KMS-11 (cell line): Measurements from ENCODE around the gene ACVR1B.

Experiments used
- H2AFZ ChIP-seq: fragments of 200-600 bp; sonication (generic); 2 replicates; pipeline ENCODE4 v1.6.1; 2016; ENCODE audit warnings: antibody characterized with exemption, mixed run types, low read depth
- H3K27ac ChIP-seq: fragments of 200-600 bp; sonication (generic); 2 replicates; pipeline ENCODE4 v1.6.1; 2016; ENCODE audit warnings: mild to moderate bottlenecking, mixed run types
- H3K27me3 ChIP-seq: fragments of 200-600 bp; sonication (generic); 2 replicates; pipeline ENCODE4 v1.6.1; 2017; ENCODE audit warnings: mild to moderate bottlenecking, low read depth, mixed run types, moderate library complexity; ENCODE audit not compliant: insufficient read depth
- H3K36me3 ChIP-seq: fragments of 200-600 bp; sonication (generic); 2 replicates; pipeline ENCODE4 v1.6.1; 2017; ENCODE audit warnings: mild to moderate bottlenecking, mixed run types; ENCODE audit not compliant: insufficient read depth
- H3K4me1 ChIP-seq: fragments of 200-600 bp; sonication (generic); 2 replicates; pipeline ENCODE4 v1.6.1; 2016; ENCODE audit warnings: mild to moderate bottlenecking, low read depth, mixed run types; ENCODE audit not compliant: poor library complexity, severe bottlenecking
- H3K4me2 ChIP-seq: fragments of 200-600 bp; sonication (generic); 2 replicates; pipeline ENCODE4 v1.7.0; 2016; ENCODE audit warnings: mild to moderate bottlenecking, mixed run types
- H3K4me3 ChIP-seq: fragments of 200-600 bp; sonication (generic); IDR thresholded peaks from 2 replicates; pipeline ENCODE4 v1.6.1; 2017; ENCODE audit warnings: low read depth, low read length, mixed read lengths; ENCODE audit not compliant: insufficient read depth
- H3K79me2 ChIP-seq: fragments of 200-600 bp; sonication (generic); 2 replicates; pipeline ENCODE4 v1.6.1; 2016; ENCODE audit warnings: low read depth, mixed run types; ENCODE audit not compliant: insufficient read depth
- H3K9ac ChIP-seq: fragments of 200-600 bp; sonication (generic); 2 replicates; pipeline ENCODE4 v1.6.1; 2016; ENCODE audit warnings: mild to moderate bottlenecking, mixed run types
- H4K20me1 ChIP-seq: fragments of 200-600 bp; sonication (generic); 2 replicates; pipeline ENCODE4 v1.6.1; 2016; ENCODE audit warnings: mild to moderate bottlenecking, mixed run types; ENCODE audit not compliant: insufficient read depth
- TF ChIP-seq, protein P1 (sequence below): fragments of 200-600 bp; sonication (generic); conservative IDR thresholded peaks from 2 replicates; pipeline ENCODE4 v1.6.1; 2017; ENCODE audit warnings: low read depth, mild to moderate bottlenecking, antibody characterized with exemption, low read length, moderate library complexity, mixed read lengths

The ACVR1B gene

GRCh38 chr12:51906430-51907082, 44.9 kb upstream of the ACVR1B start:
- H3K9ac ChIP-seq, result no peak overlapping the region
- H3K4me2 ChIP-seq, result no peak overlapping the region

GRCh38 chr12:51907083-51907855, 44.2 kb upstream of the ACVR1B start, which contains the start of gene ACVRL1:
ACVRL1 (plus strand) TSS chr12:51907504; CDS start chr12:51912475, 4,971 bp downstream.
- Histone ChIP-seq H3K79me2 (no peaks in the 10 kb centered on the region), H3K27ac (no peak within 1 kb of the TSS), H3K27me3 (no peaks in the 10 kb centered on the region), H2AFZ (no peak within 1 kb of the TSS), H3K36me3 (no peaks in the 10 kb centered on the region), H3K4me1 (no peaks in the 10 kb centered on the region), H3K9ac (no peak within 1 kb of the TSS), H3K4me2 (no peak within 1 kb of the TSS), H4K20me1 (no peaks in the 10 kb centered on the region), H3K4me3 (no peak within 1 kb of the TSS)
- TF ChIP-seq, protein P1, sequence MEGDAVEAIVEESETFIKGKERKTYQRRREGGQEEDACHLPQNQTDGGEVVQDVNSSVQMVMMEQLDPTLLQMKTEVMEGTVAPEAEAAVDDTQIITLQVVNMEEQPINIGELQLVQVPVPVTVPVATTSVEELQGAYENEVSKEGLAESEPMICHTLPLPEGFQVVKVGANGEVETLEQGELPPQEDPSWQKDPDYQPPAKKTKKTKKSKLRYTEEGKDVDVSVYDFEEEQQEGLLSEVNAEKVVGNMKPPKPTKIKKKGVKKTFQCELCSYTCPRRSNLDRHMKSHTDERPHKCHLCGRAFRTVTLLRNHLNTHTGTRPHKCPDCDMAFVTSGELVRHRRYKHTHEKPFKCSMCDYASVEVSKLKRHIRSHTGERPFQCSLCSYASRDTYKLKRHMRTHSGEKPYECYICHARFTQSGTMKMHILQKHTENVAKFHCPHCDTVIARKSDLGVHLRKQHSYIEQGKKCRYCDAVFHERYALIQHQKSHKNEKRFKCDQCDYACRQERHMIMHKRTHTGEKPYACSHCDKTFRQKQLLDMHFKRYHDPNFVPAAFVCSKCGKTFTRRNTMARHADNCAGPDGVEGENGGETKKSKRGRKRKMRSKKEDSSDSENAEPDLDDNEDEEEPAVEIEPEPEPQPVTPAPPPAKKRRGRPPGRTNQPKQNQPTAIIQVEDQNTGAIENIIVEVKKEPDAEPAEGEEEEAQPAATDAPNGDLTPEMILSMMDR, result no peak

More at GRCh38 chr12:51906430-51907082, 44.9 kb upstream of the ACVR1B start:
- Histone ChIP-seq H3K27me3 (no peaks in the 10 kb centered on the region), H4K20me1 (no peaks in the 10 kb centered on the region), H3K27ac (no peak overlapping the region), H3K4me1 (no peaks in the 10 kb centered on the region), H3K36me3 (no peaks in the 10 kb centered on the region), H2AFZ (no peak overlapping the region), H3K4me3 (no peak overlapping the region), H3K79me2 (no peaks in the 10 kb centered on the region)
- TF ChIP-seq, protein P1, result no peak

DNA sequence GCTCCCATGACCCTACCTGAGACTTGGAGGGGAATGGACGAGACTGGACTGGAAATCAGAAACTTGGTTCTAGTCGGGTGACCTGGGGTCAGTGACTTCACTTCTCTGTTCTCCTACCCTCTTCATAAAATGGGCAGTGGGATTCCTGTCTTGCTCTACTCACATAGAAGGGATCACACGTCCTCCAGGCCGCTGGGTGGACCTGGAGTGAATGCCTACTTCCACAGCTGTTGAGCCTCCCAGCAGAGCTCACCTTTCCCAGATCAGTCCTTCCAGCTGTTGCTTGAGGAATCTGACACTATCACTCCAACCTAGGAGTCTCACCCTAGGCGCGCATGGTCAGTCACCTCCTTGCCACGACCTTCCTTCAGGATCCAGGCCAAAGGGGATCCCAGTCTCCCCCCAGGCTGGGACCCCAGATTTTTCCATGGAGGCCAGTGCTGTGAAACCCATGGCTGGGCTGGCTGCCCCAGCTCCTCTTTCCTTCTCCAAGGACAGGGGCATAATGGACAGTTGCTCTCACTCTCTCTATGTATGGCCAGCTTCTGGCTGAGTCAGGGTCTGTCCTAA, 43.6 kb upstream of the ACVR1B start:
- no peak overlapping the region for H3K4me3 ChIP-seq
- no peak overlapping the region for H3K4me2 ChIP-seq
- H3K36me3 ChIP-seq, result no peaks in the 10 kb centered on the region
- no peak overlapping the region for H2AFZ ChIP-seq
- TF ChIP-seq, protein P1, result no peak
- no peaks in the 10 kb centered on the region for H4K20me1 ChIP-seq
- no peak overlapping the region for H3K9ac ChIP-seq
- no peaks in the 10 kb centered on the region for H3K4me1 ChIP-seq
- no peak overlapping the region for H3K27ac ChIP-seq
- no peaks in the 10 kb centered on the region for H3K27me3 ChIP-seq
- H3K79me2 ChIP-seq, result no peaks in the 10 kb centered on the region

DNA sequence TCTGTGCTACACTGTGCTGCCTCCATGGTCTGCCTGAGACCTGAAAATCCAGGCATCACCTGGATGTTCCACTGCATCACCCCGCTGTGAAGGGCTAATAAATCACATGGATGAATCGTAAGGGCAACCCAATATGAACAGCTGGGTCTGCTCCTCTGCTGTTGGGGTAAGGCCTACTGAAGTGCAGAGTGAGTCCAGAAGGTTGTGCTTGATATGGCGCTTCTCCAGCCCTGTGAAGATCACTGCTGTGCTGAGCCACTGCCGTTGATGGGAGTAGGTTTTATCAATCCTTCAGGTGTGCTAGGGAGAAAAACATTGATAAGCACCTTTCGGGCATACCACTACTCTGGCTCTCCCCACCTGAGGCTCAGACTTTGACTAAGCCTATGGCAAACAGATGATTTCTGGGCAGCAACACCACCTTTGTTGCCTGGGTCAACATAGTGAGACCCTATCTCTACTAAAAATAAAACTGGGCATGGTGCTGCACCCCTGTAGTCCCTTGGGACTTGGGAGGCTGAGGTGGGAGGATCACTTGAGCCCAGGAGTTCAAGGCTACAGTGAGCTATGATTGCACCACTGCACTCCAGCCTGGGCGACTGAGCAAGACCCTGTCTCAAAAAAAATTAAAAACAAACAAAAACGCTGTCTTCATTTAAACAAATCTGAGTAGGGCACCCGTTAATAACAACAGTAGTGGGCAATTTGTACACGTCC, 42.5 kb upstream of the ACVR1B start:
- H3K79me2 ChIP-seq, result no peaks in the 10 kb centered on the region
- no peaks in the 10 kb centered on the region for H3K27me3 ChIP-seq
- H3K4me2 ChIP-seq, result no peak overlapping the region
- no peak overlapping the region for H3K4me3 ChIP-seq
- no peaks in the 10 kb centered on the region for H3K4me1 ChIP-seq
- no peak overlapping the region for H3K9ac ChIP-seq
- TF ChIP-seq, protein P1, result no peak
- H3K27ac ChIP-seq, result no peak overlapping the region
- no peaks in the 10 kb centered on the region for H4K20me1 ChIP-seq
- H2AFZ ChIP-seq, result no peak overlapping the region
- H3K36me3 ChIP-seq, result no peaks in the 10 kb centered on the region
